Muscle of leg (tissue), 11 donors: ENCODE results near the gene VAT1L. TPM values are rescaled to one million over a fixed set of nuclear protein-coding genes. Genes with fewer than 3 reads are reported as not detected.
A peak's percentile ranks its signal among the peaks of the same experiment; 100 is the strongest.

ENCODE experiments used
- DNase-seq: peaks from one replicate; pipeline ENCODE4 v3.0.0; 2013
- H3K27ac ChIP-seq: one replicate; pipeline ENCODE4 v1.5.1; 2013; ENCODE audit warnings: mild to moderate bottlenecking, low read length, control low read depth
- H3K27me3 ChIP-seq: one replicate; pipeline ENCODE4 v1.6.1; 2013; ENCODE audit warnings: low read length; ENCODE audit not compliant: control insufficient read depth, insufficient read depth
- H3K36me3 ChIP-seq: one replicate; pipeline ENCODE4 v1.6.1; 2013; ENCODE audit warnings: low read length; ENCODE audit not compliant: control insufficient read depth, insufficient read depth
- H3K4me1 ChIP-seq: one replicate; pipeline ENCODE4 v1.6.1; 2013; ENCODE audit warnings: low read length; ENCODE audit not compliant: control insufficient read depth, insufficient read depth
- H3K4me3 ChIP-seq: one replicate; pipeline ENCODE4 v1.5.1; 2013; ENCODE audit warnings: low read length, control low read depth
- H3K9me3 ChIP-seq: replicated peaks from 2 replicates; pipeline ENCODE4 v1.6.1; 2013; ENCODE audit warnings: low read depth, low read length; ENCODE audit not compliant: control insufficient read depth
- WGBS: methylation state at CpG from one replicate; pipeline ENCODE4 v1.1.5; 2013; ENCODE audit warnings: missing lambda C conversion rate; ENCODE audit not compliant: insufficient coverage; 5-methylcytosine and 5-hydroxymethylcytosine counted together
- polyA plus RNA-seq, 8 donors: library from polyadenylated mRNA; unstranded; fragments of 120-200 nt; gene quantifications; one replicate each; pipeline versions ENCODE4 v1.2.1 to v1.2.3, GENCODE V29; 2013; ENCODE audit warnings: inconsistent platforms in 1 of 8, low replicate concordance in 1 of 8; ENCODE audit not compliant: insufficient read length in 8 of 8, insufficient read depth in 1 of 8
- total RNA-seq: library from RNA; stranded (reverse); fragments of 120-200 nt; gene quantifications from one replicate; pipeline ENCODE4 v1.2.4, GENCODE V29; 2013

Gene VAT1L
- total and polyA plus RNA-seq, 9 donors = 1.1 to 8.1 (median 2.7) TPM

DNA sequence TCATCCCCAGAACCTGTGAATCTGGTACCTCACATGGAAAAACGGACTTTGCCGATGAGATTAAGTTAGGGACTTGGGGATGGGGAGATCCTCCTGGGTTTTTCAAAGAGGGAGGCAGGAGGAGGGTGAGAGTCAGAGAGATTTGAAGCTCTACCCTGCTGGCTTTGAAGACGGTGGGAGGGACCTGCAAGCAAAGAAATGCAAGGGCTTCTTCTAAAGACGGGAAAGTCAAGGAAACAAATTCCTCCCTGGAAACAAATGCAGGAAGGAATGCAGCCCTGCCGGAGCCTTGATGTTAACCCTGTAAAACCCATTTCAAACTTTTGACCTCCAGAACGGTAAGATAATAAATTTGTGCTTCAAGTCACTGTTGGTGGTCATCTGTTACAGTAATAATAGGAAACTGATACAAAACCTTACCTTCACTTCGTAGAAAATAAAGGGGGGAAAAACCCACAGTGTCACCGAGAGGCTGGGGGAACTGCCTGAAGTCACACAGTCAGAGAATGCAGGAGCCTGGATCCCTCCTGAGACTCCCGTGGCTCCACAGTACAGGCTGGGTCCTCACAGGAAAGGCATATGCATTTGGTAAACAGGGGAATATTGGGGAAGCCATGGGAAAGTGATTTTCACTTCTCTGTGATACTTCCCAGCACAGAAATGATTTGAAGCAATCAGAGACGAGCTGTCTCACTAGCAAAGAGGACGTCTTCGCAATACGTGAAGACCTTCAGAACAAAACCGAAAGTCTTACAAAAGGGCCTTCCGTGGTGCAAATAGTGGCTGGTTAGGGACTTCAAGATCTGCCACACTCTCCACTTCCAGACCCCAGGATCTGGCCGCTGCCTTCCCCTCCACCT is 175.1 kb downstream of the VAT1L start:
- H3K9me3 ChIP-seq = no peaks in the 10 kb centered on the region
- peak; percentile 31 for DNase-seq
- no peak overlapping the region for H3K4me3 ChIP-seq
- 46% methylated on average over 11 of the region's 16 CpGs for WGBS
- H3K27me3 ChIP-seq = peaks cover 8% of the 10 kb centered on the region
- H3K27ac ChIP-seq = no peak overlapping the region
- no peaks in the 10 kb centered on the region for H3K36me3 ChIP-seq
- peaks cover 6% of the 10 kb centered on the region for H3K4me1 ChIP-seq

- no peaks in the 10 kb centered on the region for H3K9me3 ChIP-seq
- WGBS = 30% methylated on average over 2 of the region's 3 CpGs
- no peaks in the 10 kb centered on the region for H3K36me3 ChIP-seq
- no peak overlapping the region for H3K27ac ChIP-seq
- no peak overlapping the region for H3K4me3 ChIP-seq
- H3K4me1 ChIP-seq = peaks cover 6% of the 10 kb centered on the region
- DNase-seq = no peak
- H3K27me3 ChIP-seq = peaks cover 8% of the 10 kb centered on the region
Observed at GRCh38 chr16:77965346-77965745, 177.0 kb downstream of the VAT1L start.

DNA sequence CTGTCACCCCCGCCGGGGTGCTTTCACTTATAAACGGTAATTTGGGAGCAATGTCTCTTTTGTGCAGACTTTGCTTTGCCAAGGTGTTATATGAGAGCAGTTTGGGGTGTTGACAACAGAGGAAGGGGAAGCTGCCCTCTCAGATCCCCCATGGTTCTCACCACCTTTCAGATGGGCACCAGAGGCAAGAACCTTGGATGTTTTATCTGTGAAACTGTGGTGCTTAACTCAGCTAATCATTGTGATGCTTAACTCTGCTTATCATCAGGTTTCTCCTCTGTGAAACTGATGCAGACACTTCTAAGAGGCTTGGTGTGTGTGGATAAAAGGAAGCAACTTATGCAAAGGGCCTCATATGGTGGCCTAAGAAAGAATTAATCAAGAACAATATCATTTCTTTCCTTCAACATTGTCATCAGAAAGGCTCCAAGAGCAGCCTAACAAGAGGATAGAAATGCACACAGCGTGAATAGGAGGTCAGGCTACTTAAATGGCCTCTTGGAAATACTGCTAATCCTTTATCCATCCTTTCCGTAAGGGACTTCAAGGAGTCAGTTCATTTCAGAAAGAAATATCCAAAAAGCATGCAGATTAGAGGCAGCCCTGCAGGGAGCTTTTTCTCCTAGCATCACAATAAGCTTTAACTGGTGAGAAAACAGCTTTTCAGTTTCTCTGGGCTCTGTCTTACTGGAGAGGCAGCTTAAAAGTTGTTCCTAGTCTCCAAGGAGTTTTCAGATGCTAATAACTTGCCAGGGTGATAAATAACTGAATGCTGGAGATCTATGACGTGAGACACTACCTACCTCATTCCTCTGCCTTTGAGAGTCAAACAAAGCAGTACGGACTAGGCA is 178.9 kb downstream of the VAT1L start:
- Histone ChIP-seq H3K9me3 (no peaks in the 10 kb centered on the region), H3K4me3 (no peak overlapping the region), H3K27me3 (peaks cover 8% of the 10 kb centered on the region), H3K4me1 (peaks cover 6% of the 10 kb centered on the region), H3K36me3 (no peaks in the 10 kb centered on the region), H3K27ac (no peak overlapping the region)
- DNase-seq = no peak
- no CpG with 5 or more reads among the region's 7 CpGs for WGBS

DNA sequence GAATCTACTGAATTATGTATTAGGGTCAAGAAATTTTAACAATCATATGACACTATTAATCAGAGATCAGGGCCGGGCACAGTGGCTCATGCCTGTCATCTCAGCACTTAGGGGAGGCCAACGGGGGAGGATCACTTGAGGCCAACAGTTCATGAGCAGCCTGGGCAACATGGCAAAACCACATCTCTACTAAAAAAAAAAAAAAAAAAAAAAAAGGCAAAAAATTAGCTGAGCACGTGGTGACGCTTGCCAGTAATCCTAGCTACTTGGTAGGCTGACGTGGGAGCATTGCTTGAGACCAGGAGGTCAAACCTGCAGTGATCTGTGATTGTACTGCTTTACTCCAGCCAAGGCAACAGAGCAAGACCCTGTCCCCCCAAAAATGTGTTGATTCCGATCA is 181.5 kb downstream of the VAT1L start:
- Histone ChIP-seq H3K27ac (no peak overlapping the region), H3K36me3 (no peaks in the 10 kb centered on the region), H3K27me3 (peaks cover 5% of the 10 kb centered on the region), H3K4me1 (no peaks in the 10 kb centered on the region), H3K9me3 (no peaks in the 10 kb centered on the region), H3K4me3 (no peak overlapping the region)
- no peak for DNase-seq
- no CpG with 5 or more reads among the region's 6 CpGs for WGBS

- Histone ChIP-seq H3K36me3 (no peaks in the 10 kb centered on the region), H3K27ac (no peak overlapping the region)
Observed at GRCh38 chr16:77970371-77970770, 182.0 kb downstream of the VAT1L start.

GRCh38 chr16:77971306-77972061 is 183.1 kb downstream of the VAT1L start:
- 39% methylated on average over 13 of the region's 16 CpGs for WGBS
- no peaks in the 10 kb centered on the region for H3K4me1 ChIP-seq
- no peak overlapping the region for H3K4me3 ChIP-seq
- no peaks in the 10 kb centered on the region for H3K9me3 ChIP-seq
- H3K27ac ChIP-seq = no peak overlapping the region
- H3K36me3 ChIP-seq = no peaks in the 10 kb centered on the region
- peaks cover 3% of the 10 kb centered on the region for H3K27me3 ChIP-seq
- peak; percentile 79 for DNase-seq

More at GRCh38 chr16:77970371-77970770, 182.0 kb downstream of the VAT1L start:
- DNase-seq = no peak
- Histone ChIP-seq H3K9me3 (no peaks in the 10 kb centered on the region), H3K27me3 (peaks cover 5% of the 10 kb centered on the region), H3K4me3 (no peak overlapping the region), H3K4me1 (no peaks in the 10 kb centered on the region)

GRCh38 chr16:77972062-77972392 is 183.7 kb downstream of the VAT1L start:
- H3K27ac ChIP-seq = no peak overlapping the region
- 44% methylated on average over 1 of the region's 1 CpG for WGBS
- peaks cover under 1% of the 10 kb centered on the region for H3K27me3 ChIP-seq
- H3K4me1 ChIP-seq = no peaks in the 10 kb centered on the region
- H3K4me3 ChIP-seq = no peak overlapping the region
- no peaks in the 10 kb centered on the region for H3K36me3 ChIP-seq
- no peaks in the 10 kb centered on the region for H3K9me3 ChIP-seq
- no peak for DNase-seq

- Histone ChIP-seq H3K4me3 (no peak overlapping the region), H3K27ac (no peak overlapping the region), H3K4me1 (no peaks in the 10 kb centered on the region), H3K36me3 (no peaks in the 10 kb centered on the region), H3K27me3 (no peaks in the 10 kb centered on the region), H3K9me3 (no peaks in the 10 kb centered on the region)
- WGBS = 74% methylated on average over 2 of the region's 5 CpGs
- DNase-seq = peak; percentile 37
Observed at GRCh38 chr16:77974883-77975282, 186.5 kb downstream of the VAT1L start.

GRCh38 chr16:77975942-77976341 is 187.6 kb downstream of the VAT1L start:
- no peaks in the 10 kb centered on the region for H3K27me3 ChIP-seq
- WGBS = 38% methylated on average over 2 of the region's 3 CpGs
- no peak overlapping the region for H3K27ac ChIP-seq
- no peak overlapping the region for H3K4me3 ChIP-seq
- H3K36me3 ChIP-seq = no peaks in the 10 kb centered on the region
- H3K4me1 ChIP-seq = no peaks in the 10 kb centered on the region
- no peaks in the 10 kb centered on the region for H3K9me3 ChIP-seq
- DNase-seq = no peak

GRCh38 chr16:77977339-77977738 is 189.0 kb downstream of the VAT1L start:
- Histone ChIP-seq H3K9me3 (no peaks in the 10 kb centered on the region), H3K4me3 (no peak overlapping the region), H3K4me1 (no peaks in the 10 kb centered on the region), H3K36me3 (no peaks in the 10 kb centered on the region), H3K27ac (no peak overlapping the region), H3K27me3 (no peaks in the 10 kb centered on the region)
- 72% methylated on average over 4 of the region's 5 CpGs for WGBS
- no peak for DNase-seq
